HG03520 (cell line): ENCODE results near the gene TMUB1.

Experiments
- ATAC-seq: cut with Tn5 transposase; IDR thresholded peaks from one replicate; pipeline ENCODE4 v1.9.1; 2021; ENCODE audit warnings: mild to moderate bottlenecking, moderate library complexity; ENCODE audit not compliant: unreplicated experiment

TMUB1 gene

DNA sequence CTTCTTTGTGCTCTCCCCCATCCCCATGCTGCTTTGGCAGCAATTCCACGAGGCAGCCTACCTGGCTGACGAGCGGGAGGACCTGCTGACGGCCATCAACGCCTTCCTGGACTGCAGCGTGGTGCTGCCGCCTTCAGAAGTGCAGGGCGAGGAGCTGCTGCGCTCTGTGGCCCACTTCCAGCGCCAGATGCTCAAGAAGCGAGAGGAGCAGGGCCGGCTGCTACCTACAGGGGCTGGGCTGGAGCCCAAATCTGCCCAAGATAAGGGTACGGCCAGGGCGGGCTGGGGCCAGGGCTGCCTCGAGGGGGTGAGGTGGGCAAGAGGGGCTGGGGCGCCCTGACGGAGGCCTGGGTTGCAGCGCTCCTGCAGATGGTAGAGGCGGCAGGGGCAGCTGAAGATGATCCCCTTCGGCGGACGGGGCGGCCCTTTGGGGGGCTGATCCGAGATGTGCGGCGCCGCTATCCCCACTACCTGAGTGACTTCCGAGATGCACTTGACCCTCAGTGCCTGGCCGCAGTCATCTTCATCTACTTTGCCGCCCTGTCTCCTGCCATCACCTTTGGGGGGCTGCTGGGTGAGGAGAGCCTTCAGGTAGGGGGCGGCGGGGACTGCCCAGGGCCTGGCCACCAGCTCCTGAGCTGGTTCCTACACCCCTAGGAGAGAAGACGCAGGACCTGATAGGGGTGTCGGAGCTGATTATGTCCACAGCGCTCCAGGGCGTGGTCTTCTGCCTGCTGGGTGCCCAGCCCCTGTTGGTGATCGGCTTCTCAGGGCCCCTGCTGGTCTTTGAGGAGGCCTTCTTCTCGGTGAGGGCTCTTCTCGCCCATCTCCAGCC lies 12.0 kb downstream of the TMUB1 start:
- no peak for ATAC-seq

DNA sequence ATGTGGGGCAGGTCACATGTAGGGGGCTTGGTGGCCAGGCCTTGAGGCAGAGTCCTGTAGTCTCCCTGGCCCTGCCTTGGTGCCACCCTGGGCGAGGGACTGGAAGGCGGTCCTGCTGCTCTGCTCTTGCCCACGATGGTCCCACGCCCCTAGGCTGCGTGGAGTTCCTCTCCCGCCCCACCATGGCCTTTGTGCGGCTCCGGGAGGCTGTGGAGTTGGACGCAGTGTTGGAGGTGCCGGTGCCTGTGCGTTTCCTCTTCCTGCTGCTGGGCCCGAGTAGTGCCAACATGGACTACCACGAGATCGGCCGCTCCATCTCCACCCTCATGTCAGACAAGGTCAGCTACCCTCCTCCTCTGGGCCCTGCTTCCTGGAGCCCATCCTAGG lies 12.7 kb downstream of the TMUB1 start:
- ATAC-seq: no peak

DNA sequence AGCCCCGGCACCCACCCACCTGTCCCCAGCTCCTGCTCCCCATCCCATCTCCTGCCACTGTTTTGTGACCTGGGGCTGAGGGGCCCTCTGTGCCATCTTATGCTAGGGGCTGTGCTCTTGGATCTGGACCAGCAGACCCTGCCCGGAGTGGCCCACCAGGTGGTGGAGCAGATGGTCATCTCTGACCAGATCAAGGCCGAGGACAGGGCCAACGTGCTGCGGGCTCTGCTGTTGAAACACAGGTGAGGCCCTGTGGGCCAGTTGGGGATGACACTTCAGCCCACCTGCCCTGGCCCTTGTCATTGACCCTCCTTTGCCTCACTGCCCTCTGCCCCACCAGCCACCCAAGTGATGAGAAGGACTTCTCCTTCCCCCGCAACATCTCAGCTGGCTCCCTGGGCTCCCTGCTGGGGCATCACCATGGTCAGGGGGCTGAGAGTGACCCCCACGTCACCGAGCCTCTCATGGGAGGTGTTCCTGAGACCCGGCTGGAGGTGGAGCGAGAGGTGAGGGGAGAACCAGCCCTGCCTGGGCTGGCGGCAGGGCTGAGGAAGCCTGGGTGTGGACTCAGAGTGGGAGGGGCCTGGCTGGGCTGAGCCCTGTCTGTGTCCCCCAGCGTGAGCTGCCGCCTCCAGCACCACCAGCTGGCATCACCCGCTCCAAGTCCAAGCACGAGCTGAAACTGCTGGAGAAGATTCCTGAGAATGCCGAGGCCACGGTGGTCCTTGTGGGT lies 13.3 kb downstream of the TMUB1 start:
- ATAC-seq: no peak

DNA sequence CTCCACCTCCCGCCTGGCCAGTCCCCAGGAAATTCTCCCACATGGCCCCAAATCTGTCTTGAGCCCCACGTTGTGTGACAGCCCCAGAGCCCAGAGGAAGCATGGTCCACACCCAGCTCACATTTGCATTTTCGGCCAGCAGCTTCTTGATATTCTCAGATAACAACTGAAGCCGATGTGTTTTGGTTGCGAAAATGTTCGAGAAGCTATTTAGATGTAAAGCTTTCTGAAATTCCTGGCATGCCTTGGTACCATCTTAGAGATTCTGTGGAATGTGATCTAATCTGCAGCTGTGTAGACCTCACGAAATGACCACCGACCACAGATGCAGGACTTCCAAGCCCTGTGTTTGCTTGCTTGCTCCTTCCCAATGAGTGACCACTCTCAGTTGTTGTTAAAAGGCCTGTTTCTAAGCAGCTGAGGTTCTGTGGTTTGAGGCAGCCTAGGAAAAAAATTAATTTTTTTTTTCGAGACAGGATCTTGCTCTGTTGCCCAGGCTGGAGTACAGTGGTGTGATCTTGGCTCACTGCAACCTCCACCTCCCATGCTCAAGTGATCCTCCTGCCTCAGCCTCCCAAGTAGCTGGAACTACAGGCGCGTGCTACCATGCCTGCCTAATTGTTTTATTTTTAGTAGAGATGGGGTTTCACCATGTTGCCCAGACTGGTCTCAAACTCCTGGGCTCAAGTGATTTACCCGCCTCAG lies 15.1 kb downstream of the TMUB1 start:
- ATAC-seq: no peak

DNA sequence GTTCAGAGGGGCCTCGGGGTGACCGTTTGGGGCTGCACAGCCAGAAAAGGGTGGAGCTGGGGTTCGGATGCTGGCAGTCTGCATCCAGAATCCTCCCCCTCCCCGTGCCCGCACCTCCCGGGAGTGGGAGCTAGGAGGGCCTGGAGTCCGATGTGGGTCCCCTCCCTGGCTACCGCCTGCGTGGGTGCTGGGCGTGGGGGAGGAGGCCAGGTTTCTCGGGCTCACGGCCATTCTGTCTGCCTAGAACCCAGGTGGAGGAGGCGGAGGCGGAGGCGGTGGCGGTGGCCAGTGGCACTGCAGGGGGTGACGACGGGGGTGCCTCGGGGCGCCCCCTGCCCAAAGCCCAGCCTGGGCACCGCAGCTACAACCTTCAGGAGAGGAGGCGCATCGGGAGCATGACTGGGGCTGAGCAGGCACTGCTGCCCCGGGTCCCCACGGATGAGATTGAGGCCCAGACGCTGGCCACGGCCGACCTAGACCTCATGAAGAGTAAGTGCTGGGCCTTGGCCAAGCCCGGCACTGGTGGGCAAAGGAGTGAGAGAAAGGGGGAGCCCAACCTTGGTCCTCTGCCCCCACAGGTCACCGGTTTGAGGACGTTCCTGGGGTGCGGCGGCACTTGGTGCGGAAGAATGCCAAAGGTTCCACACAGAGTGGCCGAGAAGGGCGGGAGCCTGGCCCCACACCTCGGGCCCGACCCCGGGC lies 16.9 kb downstream of the TMUB1 start:
- ATAC-seq: no peak

DNA sequence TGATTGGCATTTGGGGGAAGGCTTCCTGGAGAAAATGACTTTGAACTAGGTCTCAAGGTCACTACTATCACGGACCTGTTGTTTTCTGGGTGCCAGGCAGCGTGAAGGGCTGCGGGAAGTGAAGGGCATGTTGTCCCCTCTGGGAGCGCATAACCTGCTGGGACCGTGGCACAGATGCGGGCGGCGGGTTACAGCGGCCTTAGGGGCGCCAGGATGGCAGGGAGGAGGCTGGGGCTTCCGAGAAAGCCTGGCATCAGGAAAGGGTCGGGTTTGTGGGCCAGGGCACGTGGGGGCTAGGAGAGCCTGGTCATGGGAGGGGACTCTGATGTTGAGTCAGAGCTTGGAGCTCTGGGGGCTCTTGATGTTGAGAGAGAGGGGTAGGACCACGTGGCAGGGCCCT lies 17.8 kb downstream of the TMUB1 start:
- no peak for ATAC-seq

DNA sequence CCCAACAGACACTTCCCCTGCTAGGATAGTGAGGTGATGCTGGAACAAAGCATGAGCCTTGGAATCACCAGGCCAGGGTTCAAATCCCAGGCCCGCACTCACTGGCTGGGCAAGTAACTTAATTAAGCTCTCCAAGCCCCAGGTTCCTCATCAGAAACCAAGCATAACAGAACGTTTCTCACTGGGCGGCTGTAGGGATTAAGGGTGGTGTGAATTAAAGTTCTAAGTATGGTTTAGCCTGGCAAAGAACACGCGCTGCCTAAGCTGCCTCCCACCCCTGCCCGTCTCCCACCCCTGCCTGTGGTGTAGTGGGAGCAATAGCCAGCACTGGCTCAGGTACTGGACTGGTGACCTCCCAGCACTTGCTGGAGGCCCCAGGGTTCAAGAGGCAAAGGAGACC lies 18.3 kb downstream of the TMUB1 start:
- ATAC-seq: no peak

DNA sequence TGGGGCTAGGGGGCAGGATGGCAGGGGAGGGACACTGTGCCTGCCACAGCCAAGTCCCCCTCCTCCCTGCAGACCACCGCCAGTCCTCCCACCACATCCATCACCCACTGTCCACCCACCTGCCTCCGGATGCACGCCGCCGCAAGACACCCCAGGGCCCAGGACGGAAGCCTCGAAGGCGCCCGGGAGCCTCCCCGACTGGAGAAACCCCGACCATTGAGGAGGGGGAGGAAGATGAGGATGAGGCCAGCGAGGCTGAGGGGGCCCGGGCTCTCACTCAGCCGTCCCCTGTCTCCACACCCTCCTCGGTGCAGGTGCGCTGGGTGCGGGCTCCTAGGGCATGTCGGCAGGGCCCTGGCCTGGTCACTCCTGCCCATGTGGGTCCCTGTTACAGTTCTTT lies 18.8 kb downstream of the TMUB1 start:
- ATAC-seq: no peak

DNA sequence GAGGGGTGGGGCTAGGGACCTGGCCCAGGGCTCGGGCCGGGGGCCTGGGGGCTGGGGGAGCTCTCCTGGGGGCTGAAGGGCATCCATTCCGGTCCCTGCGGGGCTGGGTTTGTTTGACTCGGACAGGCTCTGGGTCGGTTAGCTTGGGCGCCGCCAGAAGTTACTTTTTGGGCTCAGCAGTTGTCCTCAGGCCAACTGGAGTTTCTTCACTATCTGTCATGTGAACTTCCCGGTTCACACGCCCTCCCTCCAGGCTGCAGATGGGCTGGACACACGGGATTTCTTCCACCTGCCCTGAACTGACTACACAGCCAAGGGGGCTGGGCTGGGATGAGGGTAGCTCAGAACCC lies 20.1 kb downstream of the TMUB1 start:
- no peak for ATAC-seq

DNA sequence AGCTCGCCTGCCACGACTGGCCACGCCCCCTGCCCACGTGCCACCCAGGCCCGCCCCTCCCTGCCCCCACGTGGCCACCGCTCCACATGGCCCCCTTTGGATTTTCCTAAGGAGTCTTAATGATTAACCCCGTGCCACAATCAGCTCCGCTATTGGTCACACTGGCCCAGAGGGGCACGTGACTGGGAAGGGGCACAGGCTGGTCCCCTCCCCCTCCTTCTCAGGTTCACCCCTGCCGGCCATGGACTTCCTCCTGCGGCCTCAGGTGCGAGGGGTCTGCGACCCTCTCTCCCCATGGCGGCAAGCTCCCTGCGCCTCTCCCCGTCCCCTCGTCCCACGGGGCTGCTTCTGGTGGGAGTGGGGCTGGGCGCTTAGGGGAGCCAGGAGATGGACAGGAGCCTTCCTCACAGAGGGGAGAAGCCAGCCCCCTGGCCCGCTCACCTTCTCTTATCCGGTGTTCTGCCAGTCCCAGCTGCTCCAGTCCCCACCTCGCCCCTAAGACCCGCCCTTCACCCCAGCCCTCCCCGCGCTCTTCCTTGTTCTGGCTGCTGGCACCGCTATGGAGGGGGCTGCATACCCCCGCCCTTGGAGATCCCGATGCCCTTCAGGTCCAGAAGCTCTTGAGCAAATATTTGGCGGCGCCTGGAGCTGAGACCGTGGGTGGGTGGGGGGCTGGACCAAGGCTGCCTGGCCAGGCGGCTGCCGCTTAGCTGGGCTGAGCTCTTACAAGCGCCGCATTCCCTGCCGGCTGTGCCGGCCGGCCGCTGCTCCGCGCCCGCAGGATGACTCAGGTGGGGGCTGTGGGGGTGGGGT lies 20.7 kb downstream of the TMUB1 start:
- ATAC-seq: no peak

DNA sequence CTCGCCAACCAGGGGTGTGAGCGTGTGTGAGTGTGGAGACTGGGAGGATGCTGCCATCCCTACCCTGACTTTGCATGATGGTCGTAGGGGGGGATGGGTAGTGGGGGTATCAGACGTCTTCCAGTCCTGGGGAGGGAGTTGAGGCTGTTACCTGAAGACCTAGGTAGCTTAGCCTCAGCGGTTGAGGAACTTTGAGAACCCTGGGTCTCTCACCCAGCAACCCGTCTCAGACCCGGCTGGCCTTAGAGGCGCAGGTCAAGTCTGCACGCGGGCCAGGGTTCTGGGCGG lies 21.2 kb downstream of the TMUB1 start:
- no peak for ATAC-seq

DNA sequence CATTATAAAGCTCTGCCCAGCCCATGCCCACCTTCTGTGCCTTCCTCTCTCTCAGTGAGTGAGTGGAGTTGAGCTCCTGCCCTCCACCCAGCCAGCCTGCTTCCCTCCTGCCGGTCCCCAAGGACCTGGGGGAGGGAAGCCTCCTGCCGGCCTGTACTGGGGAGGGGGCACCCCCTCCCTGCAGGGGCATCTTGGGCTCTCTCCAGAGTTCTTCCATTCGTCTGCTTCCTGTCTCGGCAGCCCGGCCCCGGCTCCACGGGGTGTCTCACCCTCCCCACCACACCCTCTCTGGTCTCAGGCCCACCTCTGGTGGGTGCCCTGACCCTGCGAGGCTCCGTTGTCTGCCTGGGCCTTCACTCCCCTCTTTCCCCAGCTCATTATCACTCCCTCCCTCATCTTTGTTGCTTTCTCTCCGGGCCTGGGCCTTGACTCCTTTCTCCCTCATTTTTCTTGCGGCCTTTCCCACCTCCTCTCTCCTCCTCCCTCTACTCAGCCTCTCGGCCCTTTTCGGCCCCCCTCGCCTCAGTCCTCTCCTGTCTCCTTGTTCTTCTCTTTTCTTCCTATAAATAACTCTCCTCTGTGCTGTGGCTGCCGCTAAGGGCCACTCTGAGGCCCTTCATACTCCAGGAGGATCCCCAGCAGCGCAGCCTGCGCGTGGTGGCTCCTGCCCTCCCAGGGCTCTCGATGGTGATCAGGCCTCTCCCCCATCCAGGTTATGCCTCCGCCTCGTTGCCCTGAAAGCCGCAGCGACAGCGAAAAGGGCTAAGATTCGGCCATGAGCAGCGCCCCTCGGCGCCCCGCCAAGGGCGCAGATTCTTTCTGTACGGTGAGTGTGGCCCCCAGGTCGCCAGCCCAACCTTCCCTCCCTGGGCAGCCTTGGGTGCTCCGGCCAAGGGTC lies 21.8 kb downstream of the TMUB1 start:
- no peak for ATAC-seq

DNA sequence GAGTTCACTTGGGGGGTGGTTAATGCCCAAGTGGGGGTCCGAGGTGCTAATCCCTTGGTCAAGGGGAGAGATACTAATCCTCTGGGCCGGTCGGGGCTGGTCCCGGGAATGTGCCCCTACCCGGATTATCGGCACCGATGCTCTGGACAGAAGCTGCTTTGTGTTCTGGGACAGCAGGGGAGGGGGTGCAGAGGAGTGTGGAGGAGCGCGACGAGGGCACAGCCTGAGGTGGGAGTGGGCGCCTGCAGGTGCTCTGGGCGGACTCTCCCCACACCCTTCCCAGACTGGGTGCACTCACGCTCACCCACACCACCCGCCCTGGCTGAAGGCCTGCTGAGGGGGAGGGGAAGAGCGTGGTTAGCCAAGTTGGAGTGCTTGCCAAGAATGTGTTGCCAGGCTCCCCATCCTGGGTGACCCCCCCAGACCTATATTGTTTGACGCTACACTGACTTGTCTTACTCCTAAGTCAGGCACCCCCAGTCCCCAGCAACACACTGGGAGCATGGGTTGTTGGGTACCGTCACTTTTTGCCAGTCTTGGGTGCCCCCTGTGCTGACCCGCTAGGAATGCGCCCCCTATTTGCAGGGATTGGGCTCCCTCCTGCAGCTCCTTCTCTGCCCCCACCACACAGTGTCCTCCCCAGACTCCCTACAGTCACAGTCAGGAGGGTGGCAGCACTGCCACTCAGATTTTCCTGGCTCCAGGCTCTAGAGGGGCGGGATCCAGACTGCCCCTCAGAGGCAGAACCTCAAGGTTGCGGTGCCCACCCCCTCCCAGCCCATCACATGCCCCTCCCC lies 22.7 kb downstream of the TMUB1 start:
- no peak for ATAC-seq

DNA sequence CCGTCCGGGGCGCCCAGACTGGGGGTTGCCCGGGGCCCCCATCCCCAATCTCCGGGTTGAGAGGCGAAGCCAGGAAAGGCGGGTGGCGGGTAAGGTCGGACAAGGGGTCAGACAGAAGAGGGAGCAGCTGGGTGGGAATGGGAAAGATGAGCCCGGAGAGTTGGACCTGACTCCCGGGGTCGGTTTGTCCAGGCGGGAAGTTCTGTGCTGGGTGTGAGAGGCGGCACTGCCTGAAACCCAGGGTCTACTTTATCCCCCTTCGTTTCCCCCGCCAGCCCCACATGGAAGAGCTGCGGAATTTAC lies 23.2 kb downstream of the TMUB1 start:
- no peak for ATAC-seq

DNA sequence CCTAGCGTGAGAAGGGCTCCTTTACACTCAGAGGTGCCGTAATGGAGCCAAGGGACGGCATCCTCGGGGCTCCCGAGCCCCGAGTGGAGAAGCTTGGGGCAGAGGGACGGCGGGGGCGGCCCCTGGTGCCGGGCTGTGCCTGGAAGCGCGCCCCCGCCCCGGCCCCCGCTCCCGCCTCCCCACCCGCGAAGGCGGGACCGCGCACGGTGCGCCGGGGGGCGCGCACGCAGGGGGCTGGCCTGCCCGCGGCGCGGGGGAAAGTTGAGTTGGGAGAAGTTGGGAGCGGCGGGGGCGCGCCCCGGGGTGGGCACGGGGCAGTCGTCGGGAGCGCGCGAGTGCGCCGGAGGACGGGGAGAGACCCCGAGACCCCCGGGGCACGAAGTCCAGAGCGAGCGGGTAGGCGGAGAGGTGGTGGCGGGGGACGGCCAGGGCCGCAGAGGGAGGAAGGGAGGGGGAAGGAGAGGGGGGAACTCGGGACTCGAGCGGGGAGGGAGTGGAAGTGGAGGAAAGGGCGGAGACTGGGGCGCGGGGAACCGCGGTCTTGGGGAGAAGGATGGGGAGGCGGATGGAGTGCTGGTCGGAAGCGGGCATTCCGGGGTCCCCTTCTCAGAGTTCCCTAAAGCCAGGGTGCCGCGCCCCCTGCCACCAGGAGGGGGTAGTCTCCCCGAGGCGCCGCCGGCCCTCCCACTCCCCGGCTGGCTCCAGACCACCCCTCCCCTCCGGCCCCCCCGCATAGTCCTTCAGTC lies 23.8 kb downstream of the TMUB1 start, which contains the start of gene SLC4A2:
TSS of gene SLC4A2 (plus strand) at position 223 of the 746 bp plus-strand sequence. CDS start 2,399 bp downstream, outside the sequence.
- peak; percentile 26 for ATAC-seq

DNA sequence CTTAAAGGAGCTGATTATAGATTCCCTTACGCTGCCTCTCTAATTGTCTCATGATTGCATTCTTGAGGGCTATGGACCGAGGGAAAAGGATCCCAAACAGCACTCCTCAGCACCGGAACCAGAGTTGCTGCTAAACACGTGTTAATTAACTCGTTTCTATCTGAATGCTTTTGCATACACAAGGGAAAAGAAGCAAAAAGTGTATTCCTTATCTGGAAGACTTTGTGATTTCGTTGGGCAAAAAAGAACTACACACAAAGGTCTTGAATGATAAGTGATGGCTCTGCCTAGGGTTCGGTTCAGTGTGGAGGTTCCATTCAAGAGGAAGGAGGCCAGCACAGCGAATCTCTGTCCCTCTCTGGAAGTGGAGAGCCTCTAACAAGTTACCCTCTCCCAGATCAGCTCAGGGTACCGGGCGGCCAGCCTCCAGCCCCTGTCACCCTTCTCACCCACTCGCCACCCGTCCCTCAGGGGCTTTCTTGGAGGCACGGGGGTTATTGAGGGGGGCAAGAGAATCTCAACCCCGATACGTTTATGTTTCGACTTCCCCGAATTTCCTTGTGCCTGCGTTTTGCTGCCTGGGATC lies 24.4 kb downstream of the TMUB1 start:
- ATAC-seq: no peak

DNA sequence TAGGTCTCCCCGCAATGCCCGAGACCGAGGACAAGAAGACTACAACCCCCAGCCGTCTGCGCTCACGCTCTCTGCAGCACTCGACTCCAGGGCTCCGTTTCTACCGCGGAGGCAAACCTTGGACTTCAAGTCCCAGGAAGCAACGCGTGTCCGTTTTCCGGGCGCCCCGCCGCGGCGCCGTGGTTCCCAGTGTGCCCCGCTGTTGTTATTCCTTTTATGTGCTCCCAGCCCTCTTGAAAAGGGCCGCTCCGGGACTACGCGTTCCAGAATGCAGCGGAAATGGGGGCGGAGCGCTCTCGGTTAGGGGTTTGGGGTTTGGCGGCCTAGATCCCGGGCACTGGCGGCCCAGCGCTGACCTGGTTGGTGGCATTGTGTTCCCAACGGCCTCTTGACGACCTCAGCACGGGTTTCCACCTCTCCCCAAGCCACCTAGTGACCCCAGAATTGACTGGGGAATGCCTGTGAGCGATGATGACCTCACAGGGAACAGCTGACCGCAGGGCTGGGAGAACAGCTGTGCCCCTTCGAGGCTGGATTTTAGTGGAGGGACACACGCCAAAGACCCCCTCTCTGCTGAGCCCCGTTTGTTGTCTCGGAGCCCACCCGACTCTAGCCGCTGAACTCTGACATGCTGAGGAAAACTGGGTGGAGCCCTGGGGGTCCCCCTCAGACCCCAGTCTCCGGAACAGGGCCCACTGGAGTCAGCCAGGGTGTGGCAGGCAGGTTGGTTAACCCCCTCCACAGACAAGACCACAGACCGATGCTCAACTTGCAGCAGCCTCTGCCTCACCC lies 25.1 kb downstream of the TMUB1 start:
- ATAC-seq: peak; percentile 84
